Activated naive CD8-positive, alpha-beta T cell (primary cell): ENCODE measurements around the gene GATA5.

ENCODE experiments used
- H3K27ac Mint-ChIP-seq: one replicate; pipeline ENCODE4 v1.8.0; 2021; ENCODE audit warnings: mixed read lengths
- H3K27me3 Mint-ChIP-seq: one replicate; pipeline ENCODE4 v1.8.0; 2021; ENCODE audit warnings: mixed read lengths
- H3K36me3 Mint-ChIP-seq: one replicate; pipeline ENCODE4 v1.8.0; 2021; ENCODE audit warnings: mixed read lengths
- H3K4me1 Mint-ChIP-seq: one replicate; pipeline ENCODE4 v1.8.0; 2021; ENCODE audit warnings: low read depth, mixed read lengths
- H3K4me3 Mint-ChIP-seq: one replicate; pipeline ENCODE4 v1.8.0; 2021; ENCODE audit warnings: mild to moderate bottlenecking, mixed read lengths
- H3K9me3 Mint-ChIP-seq: one replicate; pipeline ENCODE4 v1.8.0; 2021; ENCODE audit warnings: low read depth, mixed read lengths

The GATA5 gene

GRCh38 chr20:62461834-62462233 lies 14.0 kb downstream of the GATA5 start:
- H3K4me1 Mint-ChIP-seq: no peaks in the 10 kb centered on the region
- no peaks in the 10 kb centered on the region for H3K9me3 Mint-ChIP-seq
- no peaks in the 10 kb centered on the region for H3K27me3 Mint-ChIP-seq
- H3K4me3 Mint-ChIP-seq: no peak overlapping the region
- H3K36me3 Mint-ChIP-seq: no peaks in the 10 kb centered on the region
- no peak overlapping the region for H3K27ac Mint-ChIP-seq

GRCh38 chr20:62461157-62461556 lies 14.6 kb downstream of the GATA5 start:
- Mint-ChIP-seq H3K27ac (no peak overlapping the region), H3K4me3 (no peak overlapping the region), H3K36me3 (no peaks in the 10 kb centered on the region), H3K4me1 (no peaks in the 10 kb centered on the region), H3K27me3 (peaks cover under 1% of the 10 kb centered on the region), H3K9me3 (no peaks in the 10 kb centered on the region)

GRCh38 chr20:62460678-62461077 lies 15.1 kb downstream of the GATA5 start:
- H3K27me3 Mint-ChIP-seq: peaks cover 1% of the 10 kb centered on the region

GRCh38 chr20:62459488-62459887 lies 16.3 kb downstream of the GATA5 start:
- peaks cover 1% of the 10 kb centered on the region for H3K27me3 Mint-ChIP-seq
- no peaks in the 10 kb centered on the region for H3K36me3 Mint-ChIP-seq
- H3K27ac Mint-ChIP-seq: no peak overlapping the region
- H3K9me3 Mint-ChIP-seq: no peaks in the 10 kb centered on the region
- H3K4me3 Mint-ChIP-seq: no peak overlapping the region
- no peaks in the 10 kb centered on the region for H3K4me1 Mint-ChIP-seq

More at GRCh38 chr20:62460678-62461077, 15.1 kb downstream of the GATA5 start:
- Mint-ChIP-seq H3K4me3 (no peak overlapping the region), H3K9me3 (no peaks in the 10 kb centered on the region), H3K27ac (no peak overlapping the region), H3K4me1 (no peaks in the 10 kb centered on the region), H3K36me3 (no peaks in the 10 kb centered on the region)

- H3K9me3 Mint-ChIP-seq: no peaks in the 10 kb centered on the region
- no peak overlapping the region for H3K4me3 Mint-ChIP-seq
- no peaks in the 10 kb centered on the region for H3K4me1 Mint-ChIP-seq
- peaks cover 1% of the 10 kb centered on the region for H3K27me3 Mint-ChIP-seq
- H3K27ac Mint-ChIP-seq: no peak overlapping the region
- no peaks in the 10 kb centered on the region for H3K36me3 Mint-ChIP-seq
Measured at GRCh38 chr20:62458275-62459251, 17.2 kb downstream of the GATA5 start.

- Mint-ChIP-seq H3K4me1 (no peaks in the 10 kb centered on the region), H3K36me3 (no peaks in the 10 kb centered on the region), H3K27ac (no peak overlapping the region), H3K4me3 (no peak overlapping the region), H3K9me3 (no peaks in the 10 kb centered on the region), H3K27me3 (peaks cover 1% of the 10 kb centered on the region)
Measured at GRCh38 chr20:62457831-62458230, 18.0 kb downstream of the GATA5 start.

- no peak overlapping the region for H3K4me3 Mint-ChIP-seq
- no peak overlapping the region for H3K27ac Mint-ChIP-seq
- no peaks in the 10 kb centered on the region for H3K4me1 Mint-ChIP-seq
- H3K27me3 Mint-ChIP-seq: peaks cover 1% of the 10 kb centered on the region
- no peaks in the 10 kb centered on the region for H3K9me3 Mint-ChIP-seq
- H3K36me3 Mint-ChIP-seq: no peaks in the 10 kb centered on the region
Measured at GRCh38 chr20:62457098-62457497, 18.7 kb downstream of the GATA5 start.

GRCh38 chr20:62455929-62456328 lies 19.9 kb downstream of the GATA5 start:
- H3K4me1 Mint-ChIP-seq: no peaks in the 10 kb centered on the region
- no peak overlapping the region for H3K4me3 Mint-ChIP-seq
- no peaks in the 10 kb centered on the region for H3K36me3 Mint-ChIP-seq
- H3K27ac Mint-ChIP-seq: no peak overlapping the region
- H3K9me3 Mint-ChIP-seq: no peaks in the 10 kb centered on the region
- peaks cover 1% of the 10 kb centered on the region for H3K27me3 Mint-ChIP-seq

GRCh38 chr20:62454904-62455636 lies 20.7 kb downstream of the GATA5 start:
- H3K9me3 Mint-ChIP-seq: no peaks in the 10 kb centered on the region
- peaks cover 1% of the 10 kb centered on the region for H3K27me3 Mint-ChIP-seq
- no peak overlapping the region for H3K4me3 Mint-ChIP-seq
- no peaks in the 10 kb centered on the region for H3K4me1 Mint-ChIP-seq
- H3K36me3 Mint-ChIP-seq: no peaks in the 10 kb centered on the region
- no peak overlapping the region for H3K27ac Mint-ChIP-seq

GRCh38 chr20:62453186-62453808 lies 22.5 kb downstream of the GATA5 start:
- Mint-ChIP-seq H3K9me3 (no peaks in the 10 kb centered on the region), H3K4me3 (no peak overlapping the region), H3K27me3 (peaks cover 4% of the 10 kb centered on the region), H3K36me3 (no peaks in the 10 kb centered on the region), H3K27ac (no peak overlapping the region), H3K4me1 (no peaks in the 10 kb centered on the region)

- no peaks in the 10 kb centered on the region for H3K36me3 Mint-ChIP-seq
- no peak overlapping the region for H3K27ac Mint-ChIP-seq
- no peaks in the 10 kb centered on the region for H3K9me3 Mint-ChIP-seq
- H3K4me1 Mint-ChIP-seq: no peaks in the 10 kb centered on the region
- peaks cover 4% of the 10 kb centered on the region for H3K27me3 Mint-ChIP-seq
- H3K4me3 Mint-ChIP-seq: no peak overlapping the region
Measured at GRCh38 chr20:62452475-62453095, 23.2 kb downstream of the GATA5 start.

GRCh38 chr20:62451970-62452369 lies 23.8 kb downstream of the GATA5 start:
- H3K27ac Mint-ChIP-seq: no peak overlapping the region
- no peak overlapping the region for H3K4me3 Mint-ChIP-seq
- H3K36me3 Mint-ChIP-seq: no peaks in the 10 kb centered on the region
- H3K4me1 Mint-ChIP-seq: no peaks in the 10 kb centered on the region
- H3K9me3 Mint-ChIP-seq: no peaks in the 10 kb centered on the region
- H3K27me3 Mint-ChIP-seq: peaks cover 4% of the 10 kb centered on the region

- H3K27ac Mint-ChIP-seq: no peak overlapping the region
- H3K9me3 Mint-ChIP-seq: no peaks in the 10 kb centered on the region
- H3K27me3 Mint-ChIP-seq: peaks cover 4% of the 10 kb centered on the region
- no peaks in the 10 kb centered on the region for H3K36me3 Mint-ChIP-seq
- no peaks in the 10 kb centered on the region for H3K4me1 Mint-ChIP-seq
- H3K4me3 Mint-ChIP-seq: no peak overlapping the region
Measured at GRCh38 chr20:62451156-62451767, 24.5 kb downstream of the GATA5 start.

GRCh38 chr20:62449951-62450691 lies 25.7 kb downstream of the GATA5 start:
- no peaks in the 10 kb centered on the region for H3K4me1 Mint-ChIP-seq
- H3K27me3 Mint-ChIP-seq: peaks cover 3% of the 10 kb centered on the region
- no peaks in the 10 kb centered on the region for H3K36me3 Mint-ChIP-seq
- no peak overlapping the region for H3K27ac Mint-ChIP-seq
- no peaks in the 10 kb centered on the region for H3K9me3 Mint-ChIP-seq
- no peak overlapping the region for H3K4me3 Mint-ChIP-seq
